Measurements from ENCODE around the gene ST7. TPM values are rescaled to one million over a fixed set of nuclear protein-coding genes. Genes with fewer than 3 reads are reported as not detected.

Gene ST7
- total RNA-seq, 4 donors from 2014 or later: 23.7 to 29.5 (median 25.5) TPM

DNA sequence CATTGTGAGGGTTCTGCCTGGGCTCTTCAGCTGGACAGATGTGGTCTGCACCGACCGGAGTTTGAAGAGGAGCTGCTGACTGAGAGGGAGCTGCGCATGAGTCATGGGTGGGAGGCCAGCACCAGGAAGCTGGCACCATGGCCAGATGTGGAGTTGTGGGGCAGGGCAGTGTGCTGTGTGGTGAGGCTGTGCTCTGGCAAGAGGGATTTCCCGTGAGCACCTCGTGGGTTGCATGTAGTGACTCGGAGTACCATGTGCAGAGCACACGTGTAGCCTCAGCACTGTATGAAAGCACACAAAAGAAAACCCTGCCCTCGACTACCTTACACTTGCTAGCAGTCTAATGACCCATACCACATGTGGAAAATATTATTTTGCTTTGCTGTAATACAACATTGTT lies 266.2 kb downstream of the ST7 start:
- no peak for DNase-seq (ENCODE audit: low spot score)
- peak; percentile 81 for ATAC-seq (ENCODE audit: low FRiP score)
- TF ChIP-seq, protein P1, sequence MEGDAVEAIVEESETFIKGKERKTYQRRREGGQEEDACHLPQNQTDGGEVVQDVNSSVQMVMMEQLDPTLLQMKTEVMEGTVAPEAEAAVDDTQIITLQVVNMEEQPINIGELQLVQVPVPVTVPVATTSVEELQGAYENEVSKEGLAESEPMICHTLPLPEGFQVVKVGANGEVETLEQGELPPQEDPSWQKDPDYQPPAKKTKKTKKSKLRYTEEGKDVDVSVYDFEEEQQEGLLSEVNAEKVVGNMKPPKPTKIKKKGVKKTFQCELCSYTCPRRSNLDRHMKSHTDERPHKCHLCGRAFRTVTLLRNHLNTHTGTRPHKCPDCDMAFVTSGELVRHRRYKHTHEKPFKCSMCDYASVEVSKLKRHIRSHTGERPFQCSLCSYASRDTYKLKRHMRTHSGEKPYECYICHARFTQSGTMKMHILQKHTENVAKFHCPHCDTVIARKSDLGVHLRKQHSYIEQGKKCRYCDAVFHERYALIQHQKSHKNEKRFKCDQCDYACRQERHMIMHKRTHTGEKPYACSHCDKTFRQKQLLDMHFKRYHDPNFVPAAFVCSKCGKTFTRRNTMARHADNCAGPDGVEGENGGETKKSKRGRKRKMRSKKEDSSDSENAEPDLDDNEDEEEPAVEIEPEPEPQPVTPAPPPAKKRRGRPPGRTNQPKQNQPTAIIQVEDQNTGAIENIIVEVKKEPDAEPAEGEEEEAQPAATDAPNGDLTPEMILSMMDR (IDR thresholded peaks at IDR 0.05): no peak

GRCh38 chr7:117220836-117221235 lies 267.5 kb downstream of the ST7 start:
- no peak for ATAC-seq (ENCODE audit: low FRiP score)
- TF ChIP-seq, protein P1 (IDR thresholded peaks at IDR 0.05): no peak
- DNase-seq (ENCODE audit: low spot score): no peak

DNA sequence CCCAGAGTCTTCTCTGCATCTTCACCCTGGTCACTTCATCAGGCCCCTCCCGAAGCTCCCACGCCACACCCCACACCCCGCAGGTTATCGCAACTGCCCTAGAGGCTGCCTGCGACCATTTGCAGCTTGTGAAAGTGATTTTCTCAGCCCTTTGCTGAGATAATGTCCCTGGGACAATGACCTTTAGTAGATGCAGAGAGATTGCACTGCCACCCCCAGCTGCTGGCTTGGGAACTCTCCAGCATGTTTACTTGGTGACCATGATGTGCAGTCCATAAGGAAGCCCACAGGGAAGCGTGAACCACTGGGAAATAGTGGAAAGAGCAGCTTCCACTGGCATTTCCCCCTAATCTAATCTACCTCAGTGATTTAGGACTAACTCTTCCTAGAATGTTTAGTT lies 272.2 kb downstream of the ST7 start:
- DNase-seq (ENCODE audit: low spot score) (no peak), ATAC-seq (ENCODE audit: low FRiP score) (no peak)
- TF ChIP-seq, protein P1 (IDR thresholded peaks at IDR 0.05): no peak

DNA sequence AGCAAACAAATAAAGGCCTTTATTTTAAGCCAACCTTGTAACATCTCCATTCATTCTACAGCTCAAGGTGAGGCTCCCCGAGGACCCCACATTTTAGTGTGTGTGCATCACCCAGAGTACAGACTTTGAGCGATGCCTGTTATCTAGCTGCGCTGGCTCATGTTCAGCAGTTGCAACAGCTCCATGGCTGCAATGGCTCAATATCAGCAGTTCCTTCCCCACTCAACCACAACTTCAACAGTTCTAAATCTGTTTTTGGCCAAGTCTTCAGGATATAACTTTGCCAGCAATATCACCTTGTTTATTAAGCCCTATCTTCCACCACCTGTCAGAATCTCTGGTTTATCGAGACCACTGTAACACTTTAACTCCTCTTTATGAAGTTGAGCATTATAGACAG lies 273.8 kb downstream of the ST7 start:
- TF ChIP-seq, protein P1 (IDR thresholded peaks at IDR 0.05): no peak
- ATAC-seq (ENCODE audit: low FRiP score): peak; percentile 64
- no peak for DNase-seq (ENCODE audit: low spot score)

DNA sequence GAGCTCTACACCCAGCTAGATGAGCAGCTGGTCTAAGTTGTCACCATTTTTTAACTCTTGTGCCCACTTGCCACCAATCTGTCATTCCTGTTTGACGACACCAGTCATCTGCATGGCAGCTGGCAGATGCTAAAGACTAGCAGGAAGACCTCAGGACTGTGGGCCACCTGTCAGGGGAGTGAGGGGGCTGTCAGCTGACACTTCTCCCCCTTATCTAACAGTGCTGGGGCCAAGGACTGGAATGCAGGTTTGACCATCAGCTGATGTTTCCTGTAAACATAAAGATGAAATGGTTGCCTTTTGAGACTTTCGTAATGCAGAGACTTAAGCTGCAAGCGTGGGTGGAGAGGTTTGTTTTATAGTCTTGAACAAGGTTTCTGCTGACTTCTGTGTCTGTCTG lies 276.0 kb downstream of the ST7 start:
- DNase-seq (ENCODE audit: low spot score) (no peak), ATAC-seq (ENCODE audit: low FRiP score) (no peak)
- TF ChIP-seq, protein P1 (IDR thresholded peaks at IDR 0.05): no peak

- no peak for DNase-seq (ENCODE audit: low spot score)
- TF ChIP-seq, protein P1 (IDR thresholded peaks at IDR 0.05): no peak
- ATAC-seq (ENCODE audit: low FRiP score): no peak
These were observed 277.2 kb downstream of the ST7 start for GRCh38 chr7:117230276-117231046.

DNA sequence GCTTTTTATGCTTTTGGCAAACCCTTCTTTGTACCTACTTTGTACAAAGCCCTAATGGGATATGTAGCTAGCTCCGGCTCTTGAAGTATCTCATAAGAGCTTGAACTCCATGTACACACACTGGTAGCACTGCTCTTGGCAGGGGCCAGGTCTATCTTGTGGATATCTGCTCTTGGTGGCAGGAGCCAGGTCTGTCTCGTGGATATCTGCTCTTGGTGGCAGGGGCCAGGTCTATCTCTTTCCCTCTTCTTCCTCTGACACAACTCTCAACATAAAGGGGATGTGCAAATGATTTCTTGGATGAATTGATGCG lies 277.7 kb downstream of the ST7 start:
- TF ChIP-seq, protein P1 (IDR thresholded peaks at IDR 0.05): no peak
- ATAC-seq (ENCODE audit: low FRiP score) (no peak), DNase-seq (ENCODE audit: low spot score) (no peak)

Measured in omental fat pad (tissue), 4 donors.